Type B pancreatic cell (in vitro differentiated cells): ENCODE results near the gene AAR2. TPM values are rescaled to one million over a fixed set of nuclear protein-coding genes. Genes with fewer than 3 reads are reported as not detected.
A peak's percentile ranks its signal among the peaks of the same experiment; 100 is the strongest.

ENCODE experiments used
- DNase-seq: peaks from one replicate; pipeline ENCODE4 v3.0.0; 2021; ENCODE audit warnings: mixed read lengths; ENCODE audit not compliant: unreplicated experiment; ENCODE audit errors: extremely low spot score
- H3K27ac Mint-ChIP-seq: 2 replicates; pipeline ENCODE4 v1.8.0; 2021; ENCODE audit warnings: mild to moderate bottlenecking, mixed read lengths
- H3K27me3 Mint-ChIP-seq: 2 replicates; pipeline ENCODE4 v1.8.0; 2021; ENCODE audit warnings: mixed read lengths
- H3K36me3 Mint-ChIP-seq: 2 replicates; pipeline ENCODE4 v1.8.0; 2021; ENCODE audit warnings: mixed read lengths
- H3K4me1 Mint-ChIP-seq: one replicate; pipeline ENCODE4 v1.8.0; 2021; ENCODE audit warnings: mixed read lengths; ENCODE audit not compliant: unreplicated experiment
- H3K4me3 Mint-ChIP-seq: 2 replicates; pipeline ENCODE4 v1.8.0; 2021; ENCODE audit warnings: mild to moderate bottlenecking, mixed read lengths
- H3K9me3 Mint-ChIP-seq: 2 replicates; pipeline ENCODE4 v1.8.0; 2021; ENCODE audit warnings: mixed read lengths
- CTCF ChIP-seq: fragments of 200-600 bp; sonication (generic); conservative IDR thresholded peaks from 2 replicates; pipeline ENCODE4 v1.5.0; 2021; ENCODE audit warnings: antibody characterized with exemption, mild to moderate bottlenecking
- total RNA-seq: library from RNA; stranded (reverse); gene quantifications from 2 replicates; pipeline ENCODE4 v1.2.1, GENCODE V29; 2021; ENCODE audit warnings: low replicate concordance

The AAR2 gene
- total RNA-seq, 1 donor from 2014 or later: 27.0 TPM

- H3K4me1 Mint-ChIP-seq: peaks cover 9% of the 10 kb centered on the region
- no peaks in the 10 kb centered on the region for H3K9me3 Mint-ChIP-seq
- no peak for DNase-seq
- no peak within 1 kb of the TSS for H3K27ac Mint-ChIP-seq
- no peaks in the 10 kb centered on the region for H3K36me3 Mint-ChIP-seq
- peaks cover 86% of the 10 kb centered on the region for H3K27me3 Mint-ChIP-seq
- H3K4me3 Mint-ChIP-seq: peak within 1 kb of the TSS; percentile 83
- TF ChIP-seq CTCF: no peak
These were observed 69.6 kb downstream of the AAR2 start, which contains the start of gene DLGAP4 for GRCh38 chr20:36305602-36306551. Gene DLGAP4 (plus strand): TSS chr20:36306339. CDS start chr20:36431718, 125,379 bp downstream.

Other genes starting within 250 kb of the AAR2 start
- 62.7 and 68.1 TPM in 2 replicates for gene EPB41L1, start 81.7 kb upstream of the AAR2 start, total RNA-seq
- gene DLGAP4, start 69.9 kb downstream of the AAR2 start, total RNA-seq: 78.0 and 79.8 TPM in 2 replicates